HG03175 (cell line): Measurements from ENCODE around the gene STPG4.

Experiments
- ATAC-seq: cut with Tn5 transposase; IDR thresholded peaks from one replicate; pipeline ENCODE4 v1.9.1; 2021; ENCODE audit warnings: mild to moderate bottlenecking, moderate library complexity; ENCODE audit not compliant: unreplicated experiment

Gene STPG4

DNA sequence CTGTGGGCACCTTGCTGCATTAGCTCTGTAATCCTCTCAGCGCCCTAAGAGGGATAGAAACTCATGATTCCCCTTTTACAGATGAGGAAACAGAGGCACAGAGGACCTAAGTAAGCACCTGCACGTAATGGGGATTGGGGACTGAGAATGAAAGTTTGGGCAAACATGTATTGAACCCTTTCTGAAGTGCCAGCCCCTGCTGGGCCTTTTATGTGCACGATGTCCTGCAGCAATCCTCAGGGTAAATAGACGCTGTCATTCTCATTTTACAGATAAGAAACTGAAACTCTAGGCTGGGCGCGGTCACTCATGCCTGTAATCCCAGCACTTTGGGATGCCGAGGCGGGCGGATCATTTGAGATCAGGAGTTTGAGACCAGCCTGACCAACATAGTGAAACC, 117.4 kb downstream of the STPG4 start:
- ATAC-seq = no peak
